Activated T-helper 1 cell treated with anti-CD3 and anti-CD28 coated beads, Interleukin-2, amount 50 U/mL, for 16 hours (primary cell): ENCODE results near the gene HEXIM1.

ENCODE experiments used
- DNase-seq, 2 donors: peaks; one replicate each; pipeline ENCODE4 v3.0.0-alpha.2; 2020; ENCODE audit warnings: low read depth in 1 of 2, low spot score in 1 of 2

Gene HEXIM1, protein sequence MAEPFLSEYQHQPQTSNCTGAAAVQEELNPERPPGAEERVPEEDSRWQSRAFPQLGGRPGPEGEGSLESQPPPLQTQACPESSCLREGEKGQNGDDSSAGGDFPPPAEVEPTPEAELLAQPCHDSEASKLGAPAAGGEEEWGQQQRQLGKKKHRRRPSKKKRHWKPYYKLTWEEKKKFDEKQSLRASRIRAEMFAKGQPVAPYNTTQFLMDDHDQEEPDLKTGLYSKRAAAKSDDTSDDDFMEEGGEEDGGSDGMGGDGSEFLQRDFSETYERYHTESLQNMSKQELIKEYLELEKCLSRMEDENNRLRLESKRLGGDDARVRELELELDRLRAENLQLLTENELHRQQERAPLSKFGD

GRCh38 chr17:45148183-45149036 is at the start of gene HEXIM1:
Gene HEXIM1, plus strand, starts transcription at chr17:45148475. Its CDS starts 716 bp downstream, at chr17:45149191.
- peak; percentile 97 to 98 for DNase-seq

- DNase-seq = peak; percentile 52 to 53
These were observed 49.2 kb upstream of the HEXIM1 start for GRCh38 chr17:45098869-45099616.

GRCh38 chr17:45101546-45101882 is 46.8 kb upstream of the HEXIM1 start:
- no peak for DNase-seq

- DNase-seq = no peak
These were observed 46.1 kb upstream of the HEXIM1 start for GRCh38 chr17:45101883-45102811.

DNA sequence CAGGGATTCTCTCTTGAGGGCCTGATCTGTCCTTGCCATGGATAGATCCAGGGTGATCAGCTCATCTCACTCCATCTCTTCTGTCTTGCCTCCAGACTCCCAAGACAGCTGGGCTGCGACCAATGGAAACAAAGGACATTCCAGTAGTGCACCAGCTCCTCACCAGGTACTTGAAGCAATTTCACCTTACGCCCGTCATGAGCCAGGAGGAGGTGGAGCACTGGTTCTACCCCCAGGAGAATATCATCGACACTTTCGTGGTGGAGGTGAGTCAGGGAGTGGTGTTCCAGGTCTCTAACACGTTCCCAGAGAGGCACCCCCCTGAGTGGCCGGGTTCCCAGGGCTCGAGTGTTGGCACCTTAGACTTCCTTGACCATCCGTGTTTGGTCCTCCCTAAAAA is 45.4 kb upstream of the HEXIM1 start:
- no peak for DNase-seq

DNA sequence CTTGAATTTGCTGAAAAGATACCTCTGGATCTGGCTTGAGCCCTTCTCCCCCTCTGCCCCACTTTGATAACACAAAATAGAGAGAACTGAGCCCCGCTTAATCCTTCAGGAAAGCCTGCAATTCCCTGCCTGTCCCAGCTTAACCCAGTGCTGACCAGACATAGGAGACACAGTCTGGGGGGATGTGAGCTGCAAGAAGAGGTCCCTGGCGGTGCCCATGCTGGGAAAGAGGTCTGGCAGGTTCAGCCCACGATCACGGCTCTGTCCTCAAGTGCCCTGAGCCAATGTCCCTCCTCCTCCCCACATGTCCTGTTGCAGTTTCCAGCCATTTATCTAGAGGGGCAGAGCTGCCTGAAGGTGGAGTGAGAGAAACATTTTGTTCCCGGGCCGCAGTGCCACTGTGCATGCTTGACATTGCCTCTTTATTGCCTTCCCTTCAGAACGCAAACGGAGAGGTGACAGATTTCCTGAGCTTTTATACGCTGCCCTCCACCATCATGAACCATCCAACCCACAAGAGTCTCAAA is 44.9 kb upstream of the HEXIM1 start:
- DNase-seq = no peak

- DNase-seq = no peak
These were observed 44.2 kb upstream of the HEXIM1 start for GRCh38 chr17:45104029-45104428.

- DNase-seq = no peak
These were observed 43.8 kb upstream of the HEXIM1 start for GRCh38 chr17:45104497-45104896.

DNA sequence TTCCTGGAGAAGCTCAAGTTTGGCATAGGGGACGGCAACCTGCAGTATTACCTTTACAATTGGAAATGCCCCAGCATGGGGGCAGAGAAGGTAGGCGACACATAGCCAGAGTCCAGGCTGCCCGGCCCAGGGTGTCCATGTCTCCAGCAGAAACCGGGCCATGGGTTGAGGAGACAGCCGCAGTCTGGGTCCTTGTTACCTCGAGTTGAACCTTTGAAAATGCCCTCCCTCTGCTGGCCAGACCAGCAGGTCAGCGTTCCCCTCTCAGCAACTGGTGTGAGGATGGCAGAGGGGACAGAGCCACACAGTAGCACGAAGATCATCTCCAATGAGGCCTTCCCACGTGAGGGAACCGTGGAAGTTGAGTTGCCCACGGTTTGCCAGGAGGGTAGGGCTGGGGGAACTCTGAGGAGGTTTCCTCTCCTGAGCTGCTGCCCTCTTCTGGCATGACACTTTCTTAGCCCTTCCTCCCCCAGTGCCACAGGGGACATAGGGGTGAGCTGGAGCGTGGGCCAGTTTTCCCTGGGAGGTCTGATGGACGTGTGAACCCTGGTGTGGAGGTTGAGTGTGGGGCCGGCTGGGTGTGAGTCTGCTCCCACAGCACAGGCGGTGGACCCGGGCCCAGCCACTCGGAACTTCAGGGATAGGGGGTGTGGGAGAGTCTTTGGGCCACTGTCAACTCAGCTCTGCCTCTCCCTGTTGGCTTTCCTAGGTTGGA is 43.2 kb upstream of the HEXIM1 start:
- no peak for DNase-seq

DNA sequence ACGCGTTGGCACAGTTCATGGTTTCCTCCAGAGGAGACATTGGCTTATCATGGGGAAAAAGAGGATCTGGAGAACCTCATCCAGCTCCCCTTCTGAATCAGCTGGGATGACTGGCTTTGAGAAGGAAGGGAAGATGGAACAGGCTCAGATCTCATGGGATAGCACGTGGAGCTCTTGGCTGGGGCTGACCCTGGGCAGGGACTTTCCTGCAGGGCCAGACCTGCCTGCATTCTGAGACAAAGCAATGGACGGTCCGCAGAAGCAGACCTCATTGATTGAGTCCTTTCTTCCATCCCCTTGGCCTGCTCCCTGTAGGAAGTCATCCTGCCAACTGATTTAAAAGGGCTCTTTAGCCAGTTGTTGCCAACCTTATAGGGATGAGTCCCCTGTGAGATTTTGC is 42.2 kb upstream of the HEXIM1 start:
- DNase-seq = no peak

GRCh38 chr17:45106582-45106981 is 41.7 kb upstream of the HEXIM1 start:
- DNase-seq = no peak

- DNase-seq = no peak
These were observed 40.8 kb upstream of the HEXIM1 start for GRCh38 chr17:45107293-45108010.

- no peak for DNase-seq
These were observed 40.2 kb upstream of the HEXIM1 start for GRCh38 chr17:45108051-45108450.

DNA sequence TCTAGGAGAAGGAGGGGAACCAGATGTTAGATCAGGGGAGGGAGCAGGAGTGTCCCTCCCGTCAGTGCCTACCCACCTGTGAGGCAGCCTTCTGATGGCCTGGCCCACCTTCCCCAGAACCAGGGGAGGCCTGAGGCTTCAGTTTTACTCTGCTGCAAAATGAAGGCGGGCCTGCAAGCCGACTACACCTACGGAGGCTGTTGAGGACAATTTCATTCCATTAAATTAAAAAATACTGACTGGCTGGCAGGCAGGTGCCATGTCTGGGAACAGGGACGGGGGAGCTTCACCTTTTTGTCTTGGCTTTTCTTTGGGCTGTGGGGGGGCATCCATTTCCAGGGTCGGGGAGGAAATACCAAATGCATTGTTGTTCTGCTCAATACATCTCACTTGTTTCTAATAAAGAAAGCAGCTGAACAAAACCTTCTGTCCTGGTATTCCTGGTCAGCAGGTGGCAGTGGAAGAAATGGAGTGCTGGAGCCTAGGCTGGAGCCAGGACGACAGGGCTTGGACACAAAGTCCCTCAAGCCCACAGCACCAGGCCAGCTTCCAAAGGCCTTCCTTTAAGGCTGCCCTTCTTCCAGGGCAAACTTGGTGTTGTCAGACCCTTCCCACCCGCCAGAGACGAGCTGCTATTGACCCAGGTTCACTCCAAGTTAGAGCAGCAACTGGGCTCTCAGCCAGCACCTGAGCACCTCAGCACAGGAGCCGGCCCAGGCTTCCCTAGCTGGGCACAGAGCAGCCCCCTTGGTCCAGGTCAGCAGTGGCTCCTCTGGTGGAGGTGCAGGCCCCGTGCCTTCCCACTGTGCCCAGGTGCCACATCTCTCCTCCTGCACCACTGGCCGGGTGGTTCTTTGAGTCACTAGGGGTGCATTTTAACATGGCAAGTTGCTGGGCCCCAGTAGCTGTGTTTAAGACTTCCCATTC is 39.4 kb upstream of the HEXIM1 start:
- no peak for DNase-seq

DNA sequence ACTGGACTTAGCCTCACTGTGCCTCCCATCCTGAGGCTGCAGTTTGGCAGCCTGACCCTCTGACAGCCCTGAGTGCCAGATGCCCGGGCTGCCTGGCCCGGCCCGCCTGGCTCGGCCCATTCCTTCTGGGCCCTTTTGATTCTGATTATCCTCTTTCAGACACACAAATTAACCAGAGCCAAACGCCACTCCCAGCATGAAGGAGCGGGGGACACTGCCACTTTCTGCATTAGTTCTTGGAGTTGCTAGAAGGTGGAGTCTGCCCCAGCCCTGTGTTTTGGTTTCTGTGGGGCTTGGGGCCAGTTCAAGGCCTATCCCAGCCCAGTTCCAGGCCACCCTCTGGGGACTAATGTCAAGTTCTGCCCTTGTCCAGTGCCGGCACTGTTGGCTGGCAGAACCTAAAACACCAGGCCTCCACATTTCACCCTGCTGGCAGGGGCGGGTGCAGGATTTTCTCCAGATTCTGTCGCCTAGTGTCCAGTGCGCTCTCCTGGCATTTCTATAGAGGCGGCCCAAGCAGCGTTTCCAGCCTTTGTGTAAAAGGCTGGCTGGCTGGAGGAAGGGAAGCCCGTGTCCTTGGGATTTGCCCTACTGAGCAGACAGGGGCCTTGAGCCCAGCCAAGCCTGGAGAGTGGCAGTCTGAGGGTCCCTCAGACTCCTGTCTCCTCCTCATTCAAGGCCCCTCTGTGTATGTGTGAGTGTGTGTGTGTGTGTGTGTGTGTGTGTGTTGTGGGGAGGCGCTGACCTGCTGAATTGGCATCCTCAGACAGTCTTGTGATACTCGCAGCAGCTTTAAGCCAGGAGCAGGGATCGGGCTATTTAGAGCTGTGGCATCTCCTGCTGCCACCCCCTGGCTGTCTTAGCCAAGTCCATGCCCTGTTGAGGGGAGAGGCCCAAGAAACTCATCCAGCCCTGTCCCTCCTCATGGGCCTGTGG is 37.3 kb upstream of the HEXIM1 start:
- no peak for DNase-seq

GRCh38 chr17:45111850-45112249 is 36.4 kb upstream of the HEXIM1 start:
- no peak for DNase-seq
